Measurements from ENCODE around the gene PRDM2. TPM values are rescaled to one million over a fixed set of nuclear protein-coding genes. Genes with fewer than 3 reads are reported as not detected.

The PRDM2 gene
- polyA plus RNA-seq, 3 donors: 4.1 to 22.5 (median 7.6) TPM

GRCh38 chr1:13701271-13701640 is 1.3 kb downstream of the PRDM2 start:
- Histone ChIP-seq H3K79me2 (ENCODE audit: insufficient read depth, low read length) (peaks cover 55% of the 10 kb centered on the region), H3K4me3 (replicated peaks in 1 of 3; ENCODE audit: low read depth in 2 of 3, low read length in 3 of 3) (peak overlapping the region; percentile 61 to 82 (median 81)), H3K27ac (ENCODE audit: low read depth in 1 of 2, low read length in 2 of 2) (peak overlapping the region in 1 of 2 donors; percentile 77), H3K4me2 (replicated peaks; ENCODE audit: extremely low read depth, low read length, poor library complexity, severe bottlenecking) (peak overlapping the region; percentile 88), H2AFZ (ENCODE audit: insufficient read depth, low read depth, low read length, poor library complexity, severe bottlenecking) (peak overlapping the region; percentile 91), H3K4me1 (ENCODE audit: control insufficient read depth in 1 of 2, insufficient read depth in 2 of 2, low read length in 2 of 2) (peaks cover 20 to 29% of the 10 kb centered on the region in 2 donors), H3K9ac (ENCODE audit: insufficient read depth, low read length, poor library complexity, severe bottlenecking) (peak overlapping the region; percentile 94), H3K36me3 (replicated peaks in 1 of 2; ENCODE audit: control insufficient read depth in 1 of 2, insufficient read depth in 2 of 2, low read length in 2 of 2) (no peaks in the 10 kb centered on the region), H3K9me3 (replicated peaks in 1 of 2; ENCODE audit: control insufficient read depth in 1 of 2, insufficient read depth in 1 of 2, low read length in 2 of 2) (peaks cover 0 to 6% of the 10 kb centered on the region in 2 donors), H3K27me3 (ENCODE audit: control insufficient read depth in 2 of 2, insufficient read depth in 2 of 2, low read length in 2 of 2) (no peaks in the 10 kb centered on the region), H4K20me1 (ENCODE audit: insufficient read depth, low read length) (no peaks in the 10 kb centered on the region)
- WGBS (ENCODE audit: insufficient coverage): no CpG with 5 or more reads among the region's 6 CpGs
- Mint-ChIP-seq H3K4me1 (peaks cover 40% of the 10 kb centered on the region), H3K36me3 (peaks cover 1 to 2% of the 10 kb centered on the region in 2 donors), H3K4me3 (peak overlapping the region; percentile 93 to 98), H3K27me3 (ENCODE audit: low read depth in 3 of 3) (peaks cover 0 to 5% (median 1%) of the 10 kb centered on the region in 3 donors), H3K27ac (peak overlapping the region in 6 of 7 donors; percentile 49 to 93 (median 86)), H3K9me3 (peaks cover 3 to 9% (median 6%) of the 10 kb centered on the region in 7 donors)
- intact Hi-C loops (cut with micrococcal nuclease): loop anchor here in 1 of 2 donors (5.0 kb wide), 1 partner anchor 46 kb away; no protein-coding TSS in a partner anchor
- TF ChIP-seq, protein P1, sequence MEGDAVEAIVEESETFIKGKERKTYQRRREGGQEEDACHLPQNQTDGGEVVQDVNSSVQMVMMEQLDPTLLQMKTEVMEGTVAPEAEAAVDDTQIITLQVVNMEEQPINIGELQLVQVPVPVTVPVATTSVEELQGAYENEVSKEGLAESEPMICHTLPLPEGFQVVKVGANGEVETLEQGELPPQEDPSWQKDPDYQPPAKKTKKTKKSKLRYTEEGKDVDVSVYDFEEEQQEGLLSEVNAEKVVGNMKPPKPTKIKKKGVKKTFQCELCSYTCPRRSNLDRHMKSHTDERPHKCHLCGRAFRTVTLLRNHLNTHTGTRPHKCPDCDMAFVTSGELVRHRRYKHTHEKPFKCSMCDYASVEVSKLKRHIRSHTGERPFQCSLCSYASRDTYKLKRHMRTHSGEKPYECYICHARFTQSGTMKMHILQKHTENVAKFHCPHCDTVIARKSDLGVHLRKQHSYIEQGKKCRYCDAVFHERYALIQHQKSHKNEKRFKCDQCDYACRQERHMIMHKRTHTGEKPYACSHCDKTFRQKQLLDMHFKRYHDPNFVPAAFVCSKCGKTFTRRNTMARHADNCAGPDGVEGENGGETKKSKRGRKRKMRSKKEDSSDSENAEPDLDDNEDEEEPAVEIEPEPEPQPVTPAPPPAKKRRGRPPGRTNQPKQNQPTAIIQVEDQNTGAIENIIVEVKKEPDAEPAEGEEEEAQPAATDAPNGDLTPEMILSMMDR (IDR thresholded peaks at IDR 0.05): no peak
- DNase-seq: no peak

- no CpG with 5 or more reads among the region's 10 CpGs for WGBS (ENCODE audit: insufficient coverage)
- no peak overlapping the region for H2AFZ ChIP-seq (ENCODE audit: insufficient read depth, low read depth, low read length, poor library complexity, severe bottlenecking)
- TF ChIP-seq, protein P1 (IDR thresholded peaks at IDR 0.05): no peak
- Mint-ChIP-seq H3K27me3 (ENCODE audit: low read depth in 3 of 3) (peaks cover 0 to 3% (median 1%) of the 10 kb centered on the region in 3 donors), H3K9me3 (peaks cover 3 to 7% (median 4%) of the 10 kb centered on the region in 7 donors), H3K4me3 (no peak overlapping the region), H3K4me1 (peaks cover 42% of the 10 kb centered on the region), H3K27ac (peak overlapping the region in 1 of 7 donors; percentile 71), H3K36me3 (peaks cover 1 to 2% of the 10 kb centered on the region in 2 donors)
- DNase-seq: peak in 1 of 3 donors; percentile 58
- H3K27me3 ChIP-seq (ENCODE audit: control insufficient read depth in 2 of 2, insufficient read depth in 2 of 2, low read length in 2 of 2): no peaks in the 10 kb centered on the region
- no peak overlapping the region for H3K27ac ChIP-seq (ENCODE audit: low read depth in 1 of 2, low read length in 2 of 2)
- intact Hi-C loops (cut with micrococcal nuclease): loop anchor here in 1 of 2 donors (5.0 kb wide), 1 partner anchor 45 kb away; no protein-coding TSS in a partner anchor
- H3K9me3 ChIP-seq (replicated peaks in 1 of 2; ENCODE audit: control insufficient read depth in 1 of 2, insufficient read depth in 1 of 2, low read length in 2 of 2): peaks cover 0 to 3% of the 10 kb centered on the region in 2 donors
- no peak overlapping the region for H3K9ac ChIP-seq (ENCODE audit: insufficient read depth, low read length, poor library complexity, severe bottlenecking)
- H3K4me3 ChIP-seq (replicated peaks in 1 of 3; ENCODE audit: low read depth in 2 of 3, low read length in 3 of 3): no peak overlapping the region
- no peak overlapping the region for H3K4me2 ChIP-seq (replicated peaks; ENCODE audit: extremely low read depth, low read length, poor library complexity, severe bottlenecking)
- H4K20me1 ChIP-seq (ENCODE audit: insufficient read depth, low read length): no peaks in the 10 kb centered on the region
- H3K4me1 ChIP-seq (ENCODE audit: control insufficient read depth in 1 of 2, insufficient read depth in 2 of 2, low read length in 2 of 2): peaks cover 21 to 31% of the 10 kb centered on the region in 2 donors
- H3K36me3 ChIP-seq (replicated peaks in 1 of 2; ENCODE audit: control insufficient read depth in 1 of 2, insufficient read depth in 2 of 2, low read length in 2 of 2): no peaks in the 10 kb centered on the region
- H3K79me2 ChIP-seq (ENCODE audit: insufficient read depth, low read length): peaks cover 63% of the 10 kb centered on the region
Measured at GRCh38 chr1:13702425-13703127, 2.6 kb downstream of the PRDM2 start.

Measured in CD14-positive monocyte (primary cell).